Mesangial cell (primary cell): ENCODE data around the gene AGBL1. TPM values are rescaled to one million over a fixed set of nuclear protein-coding genes. Genes with fewer than 3 reads are reported as not detected.

Experiments
- total RNA-seq: library from RNA; depleted of rRNA; stranded (reverse); fragments of >200 nt; gene quantifications from 2 replicates; pipeline ENCODE4 v1.2.3, GENCODE V29; 2015

AGBL1 gene
- total RNA-seq: not detected in 2 replicates

GRCh38 chr15:86079508-86080266, at the start of gene AGBL1:
TSS of gene AGBL1 (plus strand) at chr15:86079871.

